ENCODE measurements around the gene STIP1.
"Not testable (repeated sequence)": the region's sequence is repeated elsewhere in the genome, so short reads cannot be mapped to it uniquely, and the experiment has no call there.

The STIP1 gene

DNA sequence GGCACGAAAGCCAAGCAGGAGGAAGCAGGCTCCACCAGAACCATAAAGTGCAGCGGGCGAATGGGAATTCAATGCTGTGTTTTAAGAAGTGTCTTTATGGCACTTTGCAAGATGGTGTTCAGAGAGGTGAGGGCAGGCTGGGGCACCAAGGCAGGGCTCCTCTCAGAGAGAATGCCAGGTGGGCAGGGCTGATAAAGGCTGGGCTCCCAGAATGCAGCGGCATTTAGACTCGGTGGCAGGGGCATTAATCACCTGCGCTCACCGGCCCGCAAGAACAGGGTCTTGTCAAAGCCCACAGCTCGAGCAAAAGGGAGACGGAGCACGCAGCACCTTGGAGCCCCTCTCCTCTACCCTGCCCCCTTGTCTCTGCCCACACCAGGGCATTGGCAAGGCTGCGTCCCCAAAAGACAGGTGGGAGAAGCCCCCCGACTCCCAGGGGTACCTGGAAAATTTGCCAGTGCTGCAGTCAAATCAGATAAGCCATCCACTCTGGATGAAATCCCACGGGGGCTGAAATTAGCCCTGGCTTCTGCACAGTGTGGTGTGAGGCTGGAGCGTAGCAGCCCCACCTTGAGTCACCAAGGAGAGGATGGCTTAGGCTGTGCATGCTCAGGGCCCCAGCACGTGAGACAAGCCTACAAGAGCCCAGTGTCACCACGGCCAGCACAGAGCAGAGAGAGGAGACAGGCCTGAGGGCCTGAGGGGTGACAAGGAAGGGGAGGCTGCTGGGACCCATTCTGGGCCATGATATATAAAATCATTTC is 28.2 kb upstream of the STIP1 start:
- DNase-seq (ENCODE audit: low read depth) = no peak

DNA sequence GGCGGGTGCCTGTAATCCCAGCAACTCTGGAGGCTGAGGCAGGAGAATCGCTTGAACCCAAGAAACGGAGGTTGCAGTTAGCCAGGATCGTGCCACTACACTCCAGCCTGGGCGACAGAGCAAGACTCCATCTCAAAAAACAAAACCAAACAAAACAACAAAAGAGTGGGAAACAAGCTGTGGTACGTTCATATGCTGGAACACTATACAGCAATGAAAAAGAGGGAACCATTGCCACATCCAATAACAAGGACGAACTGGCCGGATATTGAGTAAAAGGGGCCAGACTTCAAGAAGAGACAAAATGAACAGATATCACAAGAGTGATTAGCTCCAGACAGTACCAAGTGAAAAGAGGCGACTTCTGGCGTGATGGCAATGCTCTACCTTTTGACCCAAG is 24.9 kb upstream of the STIP1 start:
- DNase-seq (ENCODE audit: low read depth) = no peak

DNA sequence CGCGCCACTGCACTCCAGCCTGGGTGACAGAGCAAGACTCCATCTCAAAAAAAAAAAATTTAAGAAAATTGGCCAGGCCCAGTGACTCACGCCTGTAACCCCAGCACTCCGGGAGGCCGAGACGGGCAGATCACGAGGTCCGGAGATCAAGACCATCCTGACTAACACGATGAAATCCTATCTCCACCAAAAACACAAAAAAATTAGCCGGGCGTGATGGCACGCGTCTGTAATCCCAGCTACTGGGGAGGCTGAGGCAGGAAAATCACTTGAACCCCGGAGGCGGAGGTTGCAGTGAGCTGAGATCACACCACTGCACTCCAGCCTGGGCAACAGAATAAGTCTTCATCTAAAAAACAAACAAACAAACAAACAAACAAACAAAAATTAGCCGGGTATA is 23.2 kb upstream of the STIP1 start:
- DNase-seq (ENCODE audit: low read depth) = not testable (repeated sequence)

DNA sequence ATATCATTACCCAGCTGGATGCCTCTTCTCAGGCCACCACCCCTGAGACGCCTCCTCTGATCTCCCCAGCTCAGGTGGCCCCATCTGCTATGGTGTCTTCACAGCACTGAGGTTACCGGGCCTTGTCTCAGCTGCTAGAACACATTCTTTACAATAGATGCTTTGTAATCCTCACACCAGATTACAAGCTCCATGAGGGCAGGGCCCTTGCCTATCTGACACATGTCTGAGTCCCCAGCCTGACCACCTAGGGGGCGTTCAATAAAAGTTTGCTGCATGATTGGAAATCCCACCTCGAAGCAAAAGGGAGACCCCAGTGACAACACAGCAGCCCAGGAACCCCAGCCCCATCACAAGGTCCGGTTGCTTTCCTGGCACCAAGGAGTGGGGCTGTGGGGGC is 22.0 kb upstream of the STIP1 start:
- no peak for DNase-seq (ENCODE audit: low read depth)

DNA sequence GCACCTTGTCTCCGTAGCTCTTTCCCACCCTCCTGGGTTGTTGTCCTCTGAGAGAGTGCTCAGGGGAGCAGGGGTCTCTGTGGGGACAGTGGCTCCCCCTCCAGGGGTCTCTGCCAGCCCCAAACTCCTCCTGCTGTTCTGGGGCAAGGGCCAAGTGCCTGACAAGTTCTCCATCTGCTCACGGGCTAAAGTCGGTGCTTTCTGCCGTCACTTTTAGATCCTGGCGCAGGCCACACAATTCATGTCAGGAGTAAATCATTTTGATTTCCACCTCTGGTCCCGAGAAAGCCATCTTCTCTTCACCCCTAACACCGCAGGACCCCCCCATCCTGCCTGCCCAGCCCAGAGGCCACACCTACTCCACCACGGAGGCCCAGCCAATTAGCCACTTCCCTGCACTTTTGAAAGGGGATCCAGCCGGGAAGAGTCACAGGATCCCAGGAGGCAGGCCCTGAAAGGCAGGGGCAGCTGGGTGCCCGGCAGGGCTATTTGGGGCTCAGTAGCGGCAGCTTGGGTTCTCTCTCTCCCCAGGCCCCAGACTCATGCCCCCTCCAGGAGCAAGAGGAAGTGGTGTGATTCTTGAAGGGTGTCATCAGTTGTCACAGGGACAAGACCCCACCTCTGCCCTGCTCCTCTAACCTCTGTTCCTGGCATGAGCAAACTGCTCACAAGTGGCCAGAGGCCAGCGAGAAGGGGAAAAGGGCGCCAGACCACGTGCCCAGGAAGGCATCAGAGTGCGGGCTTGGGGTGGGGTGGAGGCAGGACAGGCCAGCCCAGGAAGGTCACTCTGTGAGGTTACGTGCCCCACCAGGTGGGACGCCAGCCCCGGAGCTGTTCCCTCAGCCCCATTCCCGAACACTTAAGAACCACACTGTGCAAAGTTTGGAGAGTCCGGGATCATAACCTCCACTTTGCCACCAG is 21.3 kb upstream of the STIP1 start:
- DNase-seq (ENCODE audit: low read depth) = no peak

DNA sequence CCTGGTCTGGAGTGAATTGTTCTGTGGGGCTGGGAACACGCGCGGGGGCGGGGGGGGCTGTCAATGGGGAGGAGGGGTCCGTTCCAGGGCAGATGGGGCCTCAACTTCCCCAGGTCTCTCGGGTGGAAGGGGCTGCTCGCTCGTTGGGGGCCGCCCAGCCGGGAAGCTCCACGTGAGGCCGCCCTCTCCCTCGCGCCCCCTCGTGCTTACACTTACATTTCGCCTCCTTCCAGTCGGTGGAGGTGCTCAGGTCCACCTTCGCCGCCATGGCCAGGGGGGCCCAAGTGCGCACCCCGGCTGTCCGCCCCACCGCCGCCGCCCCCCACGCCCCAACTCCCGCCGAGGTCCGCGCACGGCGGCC is 20.5 kb upstream of the STIP1 start:
- no peak for DNase-seq (ENCODE audit: low read depth)

DNA sequence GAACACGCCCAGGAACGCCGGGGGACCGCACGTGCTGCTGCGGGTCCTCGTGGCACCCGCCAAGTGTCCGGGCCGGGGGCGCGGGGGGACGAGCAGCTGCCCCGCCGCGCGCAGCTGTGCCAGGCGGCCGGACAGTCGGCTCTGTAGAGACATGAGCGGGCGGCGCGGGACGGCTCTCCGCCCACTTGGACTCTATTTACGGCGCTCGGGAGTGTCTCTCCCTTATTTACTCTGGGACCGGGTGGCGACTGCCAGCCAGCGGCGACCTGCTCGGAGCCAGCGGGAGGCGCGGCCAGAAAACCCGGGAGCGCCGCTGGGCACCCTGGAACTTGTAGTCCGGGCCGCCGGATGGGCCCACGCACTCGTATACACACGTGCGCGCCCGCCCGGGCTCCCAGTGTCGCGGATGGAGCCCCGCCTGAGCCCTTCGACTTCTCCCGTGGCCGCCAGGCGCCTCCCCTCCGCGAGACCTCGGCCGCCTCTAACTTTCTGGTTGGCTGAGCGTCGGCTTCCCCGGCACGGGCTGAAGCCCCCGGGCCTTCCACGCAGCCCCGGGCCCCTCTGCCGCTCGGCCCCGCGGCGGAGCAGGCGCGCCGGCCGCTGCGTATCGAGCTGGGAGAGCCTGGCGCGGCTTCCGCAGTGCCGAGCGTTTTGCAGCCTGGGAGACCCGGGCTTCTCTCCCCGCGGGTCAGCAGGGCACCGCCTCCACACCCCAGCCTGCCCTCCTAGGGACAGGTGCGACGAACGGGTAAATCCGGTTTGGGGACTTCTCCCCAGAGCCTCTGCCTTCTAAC is 19.9 kb upstream of the STIP1 start, which contains the start of gene MACROD1:
Gene MACROD1, minus strand, starts transcription at position 272 of the 794 bp plus-strand sequence. Its CDS starts 119 bp downstream, at position 153.
- peak; percentile 80 for DNase-seq (ENCODE audit: low read depth)

DNA sequence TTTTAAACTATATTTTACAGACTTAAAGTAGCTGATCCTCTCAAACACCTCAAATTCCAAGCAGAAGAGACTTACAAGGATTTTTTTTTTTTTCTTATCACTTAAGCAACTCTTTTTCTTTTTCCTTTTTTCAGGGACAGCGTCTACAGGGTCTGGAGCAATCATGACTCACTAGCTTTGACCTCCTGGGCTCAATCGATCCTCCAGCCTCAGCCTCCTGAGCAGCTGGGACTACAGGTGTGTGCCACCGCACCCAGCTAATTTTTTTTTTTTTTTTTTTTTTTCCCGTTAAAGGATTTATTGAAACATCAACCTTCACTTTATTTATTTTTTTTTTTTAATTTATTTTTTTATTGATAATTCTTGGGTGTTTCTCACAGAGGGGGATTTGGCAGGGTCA is 15.6 kb upstream of the STIP1 start:
- DNase-seq (ENCODE audit: low read depth) = no peak

DNA sequence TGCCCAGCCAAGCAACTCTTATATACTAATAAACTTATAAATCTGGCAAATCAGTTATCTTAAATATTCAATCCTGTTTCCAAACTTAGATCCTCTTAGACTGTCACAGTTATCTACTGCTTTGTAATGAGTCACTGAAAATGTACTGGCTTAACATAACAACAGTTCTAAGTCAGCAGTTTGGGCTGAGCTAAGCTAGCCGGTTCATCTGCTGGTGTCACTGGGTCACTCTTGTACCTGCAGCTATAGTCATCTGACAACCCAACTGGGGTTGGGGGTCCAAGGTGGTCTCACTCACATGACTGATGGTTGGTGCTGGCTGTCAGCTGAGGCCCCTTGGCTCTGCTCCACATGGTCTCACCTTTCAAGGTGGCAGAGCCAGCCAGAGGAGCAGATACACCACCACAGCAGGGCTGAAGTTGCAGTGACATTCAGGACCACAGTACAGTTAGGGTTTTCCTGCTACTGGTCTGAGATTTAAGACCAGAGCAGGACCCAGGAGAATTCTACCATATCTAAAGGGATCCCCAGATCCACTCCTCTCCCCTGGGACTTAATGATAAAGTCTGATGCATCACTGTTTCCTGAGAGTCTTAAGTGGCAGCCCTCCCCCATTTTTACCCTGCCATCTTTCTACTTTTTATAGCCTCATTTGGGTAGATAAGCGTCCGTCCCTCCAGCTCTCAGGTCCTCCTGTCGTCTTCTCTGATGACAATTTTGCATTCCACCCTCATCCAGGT is 12.2 kb upstream of the STIP1 start:
- DNase-seq (ENCODE audit: low read depth) = no peak

DNA sequence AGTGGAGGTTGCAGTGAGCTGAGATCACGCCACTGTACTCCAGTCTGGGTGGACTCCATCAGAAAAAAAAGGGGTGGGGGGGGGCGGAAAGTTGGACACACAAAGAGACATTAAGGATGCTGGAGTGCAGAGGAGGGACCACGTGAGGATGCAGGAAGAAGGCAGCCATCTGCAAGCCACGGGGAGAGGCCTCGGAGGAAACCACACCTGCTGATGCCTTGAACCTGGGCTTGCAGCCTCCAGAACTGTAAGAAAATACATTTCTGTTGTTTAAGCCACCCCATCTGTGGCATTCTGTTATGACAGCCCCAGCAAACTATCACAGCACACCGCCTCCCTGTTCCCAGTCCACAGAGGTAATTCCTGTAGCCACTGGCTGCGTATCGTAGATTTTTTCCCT is 9.2 kb upstream of the STIP1 start:
- DNase-seq (ENCODE audit: low read depth) = no peak

DNA sequence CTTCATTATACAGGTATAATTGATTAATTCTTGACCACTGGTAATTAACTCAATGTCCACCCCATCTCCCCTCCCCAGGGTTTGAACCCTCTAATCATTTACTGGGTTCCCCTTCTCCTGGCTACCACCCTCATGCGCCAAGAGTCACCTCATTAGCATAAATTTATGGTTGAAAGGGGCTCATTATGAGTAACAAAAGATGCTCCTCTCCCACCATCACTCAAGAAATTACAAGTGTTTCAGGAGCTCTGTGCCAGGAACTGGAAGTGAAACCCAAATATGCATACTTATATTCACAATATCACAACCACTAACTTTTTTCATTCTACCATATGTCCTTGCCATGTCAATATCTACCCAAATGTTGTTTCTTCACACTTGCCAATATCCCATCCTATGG is 7.8 kb upstream of the STIP1 start:
- DNase-seq (ENCODE audit: low read depth) = no peak

DNA sequence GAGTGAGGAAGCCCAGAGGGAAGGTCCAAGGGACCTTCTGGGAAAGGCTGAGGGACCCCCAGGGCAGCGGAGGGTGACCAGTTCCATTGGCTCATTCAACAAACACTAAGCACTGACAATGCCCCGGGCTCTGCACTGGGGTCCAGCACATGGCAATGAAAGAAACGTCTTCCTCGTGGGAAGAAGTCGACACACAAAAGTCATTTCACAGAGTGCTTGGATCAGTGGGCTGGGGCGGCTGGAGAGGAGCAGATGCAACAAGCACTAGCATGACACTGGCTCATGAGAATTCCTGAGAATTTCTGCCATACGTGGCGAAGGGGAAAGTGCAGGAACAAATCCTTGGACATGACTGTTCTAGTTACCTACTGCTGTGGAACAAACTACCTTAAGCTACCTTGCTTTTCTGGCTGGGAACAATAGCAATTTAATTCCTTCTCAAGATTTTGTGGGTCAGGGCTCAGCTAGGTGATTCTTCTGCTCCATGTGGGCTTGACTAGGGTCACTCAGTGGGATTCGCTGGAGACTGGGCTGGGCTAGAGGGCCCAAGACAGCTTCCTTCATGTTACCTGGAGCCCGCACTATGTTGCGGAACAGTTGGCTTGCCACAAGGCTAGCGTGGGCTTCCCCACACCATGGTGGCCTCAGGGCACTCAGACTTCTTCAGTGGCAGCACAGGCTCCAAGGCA is 6.9 kb upstream of the STIP1 start:
- DNase-seq (ENCODE audit: low read depth) = no peak

DNA sequence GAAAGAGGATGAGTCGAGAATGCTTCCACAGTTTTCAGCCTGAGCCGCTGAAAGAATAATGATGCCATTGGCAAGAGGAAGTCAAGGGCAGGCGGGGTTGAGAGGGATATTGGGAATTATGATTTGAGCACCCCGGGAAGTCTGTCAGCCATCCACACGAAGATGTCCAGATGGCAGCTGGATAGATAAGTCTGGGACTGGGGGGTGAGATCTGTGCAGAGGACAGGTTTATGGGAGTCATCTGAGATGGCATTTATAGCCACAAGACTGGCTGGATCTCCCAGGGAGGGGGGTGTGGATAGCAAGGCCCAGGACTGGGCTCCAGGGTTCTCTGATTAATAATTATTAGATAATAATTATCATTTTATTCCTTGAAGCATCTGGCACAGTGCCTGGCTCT is 5.1 kb upstream of the STIP1 start:
- DNase-seq (ENCODE audit: low read depth) = no peak

DNA sequence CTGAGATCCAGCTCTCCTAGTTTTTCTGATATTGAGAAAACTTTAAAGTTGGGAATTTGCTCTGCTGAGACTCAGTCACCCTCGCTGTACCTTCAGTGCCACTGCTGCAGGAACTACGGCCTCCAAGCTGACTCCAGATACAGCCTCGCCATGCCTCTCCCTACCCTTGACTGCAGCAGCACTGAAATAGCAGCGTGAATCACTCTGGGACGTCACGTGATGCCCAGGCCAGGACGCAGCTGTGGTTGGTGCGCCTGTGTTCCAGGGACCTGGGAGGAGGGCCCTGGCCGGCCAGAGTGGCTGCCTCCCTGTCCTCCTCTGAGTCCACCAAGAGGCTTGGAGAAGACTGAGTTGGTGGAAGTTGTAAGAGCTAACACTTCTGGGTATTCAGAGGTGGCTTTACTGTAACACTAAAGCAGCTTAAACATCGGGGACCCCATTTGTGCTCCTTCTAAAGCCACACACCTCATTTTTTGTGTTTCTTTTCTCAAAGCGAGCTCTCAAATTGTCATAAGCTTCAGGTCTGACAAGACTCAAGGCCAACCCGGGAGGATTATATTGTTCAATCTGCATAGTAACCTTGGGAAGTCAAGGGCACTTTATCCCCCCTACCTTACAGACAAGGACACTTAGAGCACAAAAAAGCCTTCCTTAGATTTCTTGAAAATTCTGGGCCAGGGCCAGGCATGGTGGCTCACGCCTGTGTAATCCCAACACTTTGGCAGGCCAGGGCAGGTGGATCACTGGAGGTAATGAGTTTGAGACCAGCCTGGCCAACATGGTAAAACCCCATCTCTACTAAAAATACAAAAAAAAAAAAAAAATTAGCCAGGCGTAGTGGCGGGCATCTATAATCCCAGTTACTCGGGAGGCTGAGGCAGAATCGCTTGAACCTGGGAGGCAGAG is 4.2 kb upstream of the STIP1 start:
- DNase-seq (ENCODE audit: low read depth) = no peak

DNA sequence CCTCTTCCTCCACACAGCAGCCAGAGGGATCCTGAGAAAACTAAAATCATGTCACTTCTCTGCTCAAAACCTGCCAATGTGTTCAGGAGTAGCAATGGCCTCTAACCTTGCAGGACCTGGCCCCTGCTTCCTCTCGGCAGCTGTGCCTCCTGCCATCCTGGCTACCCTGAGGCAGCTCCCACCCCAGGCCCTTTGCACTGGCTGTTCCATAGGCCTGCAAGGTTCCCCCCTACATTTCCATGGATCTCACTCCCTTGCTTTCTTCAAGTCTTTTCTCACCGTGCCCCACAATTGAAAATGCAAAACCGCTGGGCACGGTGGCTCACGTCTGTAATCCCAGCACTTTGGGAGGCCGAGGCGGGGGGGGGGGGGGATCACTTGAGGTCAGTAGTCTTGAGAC is 2.1 kb upstream of the STIP1 start:
- no peak for DNase-seq (ENCODE audit: low read depth)

DNA sequence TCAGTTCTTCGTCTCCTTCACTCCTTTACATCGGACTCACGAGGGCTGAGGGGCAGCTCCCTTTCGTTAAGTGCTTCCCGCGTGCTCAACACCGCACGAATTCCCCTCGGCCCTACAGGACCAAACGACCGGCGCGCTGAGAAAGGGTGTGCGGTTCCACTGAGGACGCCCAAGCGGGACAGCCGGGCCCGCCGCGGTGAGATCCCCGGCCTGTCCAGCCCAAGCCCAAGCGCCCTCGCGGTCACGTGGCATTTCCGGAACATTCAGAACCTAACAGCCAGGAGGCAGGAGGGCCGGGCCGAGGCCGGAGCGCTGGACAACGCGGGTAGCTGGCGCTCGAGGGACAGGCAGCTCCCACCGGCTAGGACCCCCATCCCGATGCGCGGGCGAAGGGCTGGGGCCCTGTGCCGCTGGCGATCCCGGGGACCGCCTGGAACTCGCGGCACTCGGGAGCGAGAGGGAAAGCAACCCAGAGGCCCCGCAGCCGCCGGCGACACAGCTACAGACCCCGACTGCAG is 737 bp upstream of the STIP1 start:
- DNase-seq (ENCODE audit: low read depth) = no peak

DNA sequence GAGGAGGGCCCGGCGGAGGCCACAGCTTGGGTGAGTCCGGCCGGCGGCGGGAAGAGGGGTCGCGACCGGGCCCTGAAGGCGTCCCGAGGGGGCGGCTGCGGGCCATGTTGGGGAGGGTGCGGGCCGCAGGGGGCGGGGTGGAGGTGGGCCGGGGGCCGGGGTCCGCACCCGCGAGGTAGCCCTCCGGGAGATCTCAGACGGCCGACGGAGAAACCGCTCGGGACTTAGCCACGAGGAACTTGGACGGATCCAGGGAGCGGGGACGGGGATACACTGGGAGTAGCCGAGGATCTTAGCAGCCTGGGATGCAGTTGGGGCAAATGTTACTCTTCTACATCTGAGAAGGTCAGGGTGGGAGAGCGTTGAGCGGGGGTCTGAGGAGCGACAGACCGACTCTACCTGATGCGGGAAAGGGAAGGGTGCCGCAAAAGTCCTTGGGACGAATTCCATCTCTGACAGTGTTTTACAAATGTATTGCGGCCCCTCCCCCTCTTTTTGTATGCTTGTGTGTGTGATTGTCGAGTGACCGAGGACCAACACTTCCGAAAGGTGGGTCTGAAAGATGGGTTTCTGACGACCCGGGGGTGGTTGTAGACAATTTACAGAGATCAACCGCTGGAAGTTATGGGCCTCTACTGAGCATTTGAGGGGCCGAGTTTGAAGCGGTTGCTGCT is 658 bp downstream of the STIP1 start:
- no peak for DNase-seq (ENCODE audit: low read depth)

DNA sequence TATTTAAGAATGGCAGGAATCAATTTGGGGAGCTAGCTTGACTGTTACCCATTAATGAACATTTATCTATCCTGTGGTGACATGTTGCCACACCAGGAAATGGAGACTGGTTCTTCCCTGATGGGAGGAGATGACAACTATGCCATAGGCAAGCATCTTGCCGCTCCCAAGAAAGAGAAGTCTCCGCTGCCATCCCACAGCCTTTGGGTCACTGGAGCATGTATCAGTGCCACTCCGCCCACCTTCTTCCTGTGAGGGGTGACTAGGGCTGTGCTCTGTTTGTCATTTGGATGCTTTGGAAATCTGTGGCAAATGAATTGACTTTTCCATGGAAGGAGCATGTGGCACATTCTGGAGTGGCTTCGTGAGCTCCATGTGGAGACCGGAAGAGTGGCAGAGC is 6.5 kb downstream of the STIP1 start:
- no peak for DNase-seq (ENCODE audit: low read depth)

DNA sequence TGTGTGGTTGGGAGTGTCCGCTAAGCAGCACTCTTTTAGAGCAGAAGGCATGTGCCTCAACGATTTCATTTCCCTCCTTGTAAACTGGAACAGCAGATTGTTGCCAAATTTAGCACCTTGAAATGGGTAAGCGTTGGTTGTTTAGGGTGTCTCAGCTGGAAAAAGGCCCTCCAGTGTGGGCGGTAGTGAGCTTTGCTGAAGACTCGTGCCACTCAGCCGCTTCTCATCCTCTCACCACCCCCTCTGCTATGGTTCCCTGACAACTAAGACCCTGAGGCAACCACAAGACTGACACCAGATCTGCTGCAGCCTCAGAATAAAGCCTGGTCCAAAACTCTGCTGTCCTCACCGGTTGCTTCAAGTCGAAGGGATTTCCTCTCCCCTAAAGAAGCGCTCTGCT is 10.7 kb downstream of the STIP1 start:
- no peak for DNase-seq (ENCODE audit: low read depth)
